Activated B cell treated with CpG ODN at 0.5 μM for 24 hours (primary cell): ENCODE results near the gene PTPN9. TPM values are rescaled to one million over a fixed set of nuclear protein-coding genes. Genes with fewer than 3 reads are reported as not detected.

Experiments
- ATAC-seq: fragments of 200-7000 bp; cut with Tn5 transposase; one replicate; pipeline ENCODE4 v1.10.0; 2021; ENCODE audit warnings: low read depth, mild to moderate bottlenecking, moderate library complexity
- CTCF ChIA-PET: fragments of 350-600 bp; sonication (Branson Sonifier 250); formaldehyde crosslinking; loops from one replicate; lab custom pipeline; 2021; ENCODE audit warnings: antibody characterized with exemption; lab: Charles Lee
- POLR2A ChIA-PET: fragments of 350-600 bp; sonication (Branson Sonifier 250); formaldehyde crosslinking; loops from one replicate; lab custom pipeline; 2021; ENCODE audit warnings: antibody characterized with exemption; lab: Charles Lee
- DNase-seq: peaks from one replicate; pipeline ENCODE4 v3.0.0; 2022
- H3K27ac Mint-ChIP-seq: one replicate; pipeline ENCODE4 v1.8.0; 2020; ENCODE audit warnings: mixed read lengths
- H3K27me3 Mint-ChIP-seq: one replicate; pipeline ENCODE4 v1.8.0; 2021; ENCODE audit warnings: mixed read lengths
- H3K36me3 Mint-ChIP-seq: one replicate; pipeline ENCODE4 v1.8.0; 2021; ENCODE audit warnings: low read depth, mixed read lengths
- H3K4me1 Mint-ChIP-seq: one replicate; pipeline ENCODE4 v1.8.0; 2021; ENCODE audit warnings: mixed read lengths
- H3K4me3 Mint-ChIP-seq: one replicate; pipeline ENCODE4 v1.8.0; 2020; ENCODE audit warnings: mild to moderate bottlenecking, mixed read lengths
- H3K9me3 Mint-ChIP-seq: one replicate; pipeline ENCODE4 v1.8.0; 2020; ENCODE audit warnings: mixed read lengths
- intact Hi-C: fragments of 100-400 bp; cut with micrococcal nuclease; formaldehyde crosslinking; loops from one replicate; pipeline ENCODE4 v1.15.1; 2024
- total RNA-seq: library from RNA; stranded (reverse); gene quantifications from 2 replicates; pipeline ENCODE4 v1.2.3, GENCODE V29; 2022
- TF ChIP-seq, protein P1 (sequence below): fragments of 200-600 bp; IDR thresholded peaks from one replicate; pipeline ENCODE4 v1.8.0; 2022; ENCODE audit warnings: antibody characterized with exemption, mild to moderate bottlenecking

Gene PTPN9
- total RNA-seq, 1 donor from 2014 or later, result 19.2 TPM

DNA sequence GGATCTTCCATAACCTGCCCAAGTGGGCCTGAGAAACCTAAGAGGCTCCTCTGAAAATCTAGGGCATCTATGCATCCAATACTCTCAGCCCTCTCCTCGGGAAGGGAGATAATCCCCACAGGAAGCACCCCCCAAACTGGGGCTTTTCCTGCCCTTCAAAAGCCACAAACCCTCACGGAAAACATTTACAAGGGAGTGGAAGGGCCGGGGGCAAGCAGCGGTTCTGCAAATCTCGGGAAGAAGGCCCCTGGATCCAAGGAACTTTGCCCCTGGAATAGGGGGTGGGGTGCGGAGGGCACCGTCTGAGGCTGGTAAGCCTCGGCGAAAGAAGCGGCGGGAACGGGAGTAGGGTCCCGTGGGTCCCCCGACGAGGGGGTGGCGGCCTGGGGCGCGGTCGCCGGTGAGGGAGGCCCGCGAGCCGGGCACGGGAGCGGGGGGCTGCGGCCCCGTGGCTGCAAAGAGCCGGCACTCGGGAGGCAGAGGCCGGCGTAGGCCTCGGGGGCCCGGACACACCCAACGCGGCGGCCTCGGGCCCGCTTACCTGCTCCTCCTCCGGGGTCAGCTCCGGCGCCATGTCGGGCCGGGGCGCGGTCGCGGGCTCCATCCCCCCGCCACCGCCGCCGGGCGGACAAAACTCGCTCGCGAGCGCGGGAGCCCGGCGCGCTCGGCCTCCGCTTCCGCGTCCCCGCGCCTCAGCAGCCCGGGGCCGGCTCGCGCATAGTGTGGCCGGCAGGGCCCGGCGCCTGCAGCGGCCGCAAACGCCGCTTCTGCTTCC, 755 bp downstream of the PTPN9 start:
- Mint-ChIP-seq H3K36me3 (peaks cover 4% of the 10 kb centered on the region), H3K27ac (peak overlapping the region; percentile 82), H3K9me3 (no peaks in the 10 kb centered on the region), H3K27me3 (no peaks in the 10 kb centered on the region), H3K4me3 (peak overlapping the region; percentile 92), H3K4me1 (peaks cover 26% of the 10 kb centered on the region)
- ChIA-PET CTCF (interaction anchor here (0.7 to 1.4 kb wide), 4 partner anchors 62 to 211 kb away, joined by 3 to 6 read pairs (median 4); partner anchors contain the start of gene IMP3), POLR2A (interaction anchor here (0.5 to 2.8 kb wide), 9 partner anchors 29 to 1107 kb away, joined by 4 to 34 read pairs (median 10); partner anchors contain the start of genes IMP3, MAN2C1, SIN3A and SNUPN)
- DNase-seq (peak; percentile 52), ATAC-seq (peak; percentile 45)
- intact Hi-C loops, result loop anchor here (2.0 kb wide), 2 partner anchors 62 to 128 kb away; partner anchors contain the start of genes IMP3 and SIN3A
- TF ChIP-seq, protein P1, sequence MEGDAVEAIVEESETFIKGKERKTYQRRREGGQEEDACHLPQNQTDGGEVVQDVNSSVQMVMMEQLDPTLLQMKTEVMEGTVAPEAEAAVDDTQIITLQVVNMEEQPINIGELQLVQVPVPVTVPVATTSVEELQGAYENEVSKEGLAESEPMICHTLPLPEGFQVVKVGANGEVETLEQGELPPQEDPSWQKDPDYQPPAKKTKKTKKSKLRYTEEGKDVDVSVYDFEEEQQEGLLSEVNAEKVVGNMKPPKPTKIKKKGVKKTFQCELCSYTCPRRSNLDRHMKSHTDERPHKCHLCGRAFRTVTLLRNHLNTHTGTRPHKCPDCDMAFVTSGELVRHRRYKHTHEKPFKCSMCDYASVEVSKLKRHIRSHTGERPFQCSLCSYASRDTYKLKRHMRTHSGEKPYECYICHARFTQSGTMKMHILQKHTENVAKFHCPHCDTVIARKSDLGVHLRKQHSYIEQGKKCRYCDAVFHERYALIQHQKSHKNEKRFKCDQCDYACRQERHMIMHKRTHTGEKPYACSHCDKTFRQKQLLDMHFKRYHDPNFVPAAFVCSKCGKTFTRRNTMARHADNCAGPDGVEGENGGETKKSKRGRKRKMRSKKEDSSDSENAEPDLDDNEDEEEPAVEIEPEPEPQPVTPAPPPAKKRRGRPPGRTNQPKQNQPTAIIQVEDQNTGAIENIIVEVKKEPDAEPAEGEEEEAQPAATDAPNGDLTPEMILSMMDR, result no peak

DNA sequence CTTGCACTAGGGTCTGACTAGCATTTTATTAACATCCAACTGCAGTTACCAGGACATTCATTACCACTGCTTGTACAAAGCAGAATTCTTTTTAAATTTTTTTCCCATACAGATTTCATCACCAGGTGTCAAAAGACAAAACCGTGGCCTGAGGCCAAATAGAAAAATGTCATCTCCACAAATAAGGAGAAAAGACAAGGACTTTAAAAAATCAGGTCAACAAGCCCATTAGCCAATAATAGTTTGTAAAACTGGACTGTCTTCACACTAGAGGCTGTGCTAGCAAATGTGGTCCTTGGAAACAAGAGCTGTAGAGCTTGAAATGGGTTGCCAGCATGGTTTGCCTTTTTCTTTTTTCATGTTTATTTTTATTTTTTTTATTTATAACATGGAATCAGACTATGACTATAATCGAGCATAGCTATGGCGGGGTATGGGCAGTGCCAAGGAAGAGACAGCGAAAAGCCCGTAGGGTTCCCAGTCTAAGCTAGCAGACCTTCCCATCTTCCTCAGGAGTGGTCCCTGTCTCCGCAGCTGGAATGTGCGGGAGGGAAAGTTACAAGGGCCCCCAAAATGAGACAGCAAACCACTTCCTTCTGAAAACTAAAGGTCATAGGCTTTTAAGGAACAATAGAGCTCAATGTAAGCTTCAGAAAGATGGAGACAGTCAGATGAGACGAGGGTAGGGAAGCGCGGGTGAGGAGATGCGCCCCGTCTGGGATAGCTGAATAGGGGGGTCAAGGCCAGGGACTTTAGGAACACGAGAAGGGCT, 1.5 kb downstream of the PTPN9 start:
- ChIA-PET CTCF (interaction anchor here (0.9 to 1.4 kb wide), 2 partner anchors 63 to 210 kb away, joined by 3 to 6 read pairs; partner anchors contain the start of gene IMP3), POLR2A (interaction anchor here (0.6 to 2.8 kb wide), 5 partner anchors 48 to 1106 kb away, joined by 4 to 34 read pairs (median 29); partner anchors contain the start of genes IMP3, SIN3A and SNUPN)
- H3K4me3 Mint-ChIP-seq, result peak overlapping the region; percentile 90
- H3K27me3 Mint-ChIP-seq, result no peaks in the 10 kb centered on the region
- peaks cover 32% of the 10 kb centered on the region for H3K4me1 Mint-ChIP-seq
- ATAC-seq, result no peak
- H3K9me3 Mint-ChIP-seq, result no peaks in the 10 kb centered on the region
- TF ChIP-seq, protein P1, result no peak
- no peak for DNase-seq
- H3K36me3 Mint-ChIP-seq, result peaks cover 4% of the 10 kb centered on the region
- intact Hi-C loops, result loop anchor here (2.0 kb wide), 2 partner anchors 63 to 127 kb away; partner anchors contain the start of genes IMP3 and SIN3A
- peak overlapping the region; percentile 82 for H3K27ac Mint-ChIP-seq

DNA sequence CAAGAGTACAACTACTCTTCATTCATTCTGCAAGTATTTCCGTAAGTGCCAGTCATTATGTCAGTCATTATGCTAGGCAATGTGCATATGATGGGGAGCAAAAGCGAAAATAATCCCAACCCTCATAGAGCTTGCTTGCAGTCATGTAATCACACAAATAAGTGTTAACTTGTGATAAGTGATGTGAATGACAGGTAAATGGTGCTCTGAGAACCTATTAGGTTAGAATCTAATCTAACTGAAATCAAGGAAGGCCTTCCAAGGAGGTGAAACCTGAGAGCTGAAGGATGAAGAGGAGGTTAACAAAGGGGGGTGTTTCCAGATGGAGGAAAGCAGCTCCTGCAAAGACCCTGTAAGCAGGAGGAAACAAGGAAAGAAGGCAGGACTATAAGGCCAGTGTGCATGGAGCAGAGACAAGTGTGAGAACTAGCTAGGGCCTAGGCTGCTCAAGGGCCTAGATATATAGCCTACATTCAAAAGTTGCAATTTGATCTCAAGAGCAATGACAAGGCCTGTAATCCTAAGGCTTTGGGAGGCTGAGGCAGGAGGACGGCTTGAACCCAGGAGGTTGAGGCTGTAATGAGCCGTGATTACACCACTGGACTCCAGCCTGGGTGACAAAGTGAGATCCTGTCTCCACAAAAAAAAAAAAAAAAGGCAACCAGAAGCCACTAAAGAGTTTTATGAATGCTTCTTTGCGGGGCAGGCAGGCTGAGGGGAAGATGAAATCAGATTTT, 5.3 kb downstream of the PTPN9 start:
- intact Hi-C loops, result no loop called here
- CTCF ChIA-PET, result no interaction called here
- Mint-ChIP-seq H3K27ac (no peak overlapping the region), H3K9me3 (no peaks in the 10 kb centered on the region), H3K4me1 (peaks cover 26% of the 10 kb centered on the region), H3K27me3 (no peaks in the 10 kb centered on the region), H3K4me3 (no peak overlapping the region), H3K36me3 (peaks cover 5% of the 10 kb centered on the region)
- POLR2A ChIA-PET, result no interaction called here
- TF ChIP-seq, protein P1, result no peak
- DNase-seq, result no peak
- no peak for ATAC-seq

DNA sequence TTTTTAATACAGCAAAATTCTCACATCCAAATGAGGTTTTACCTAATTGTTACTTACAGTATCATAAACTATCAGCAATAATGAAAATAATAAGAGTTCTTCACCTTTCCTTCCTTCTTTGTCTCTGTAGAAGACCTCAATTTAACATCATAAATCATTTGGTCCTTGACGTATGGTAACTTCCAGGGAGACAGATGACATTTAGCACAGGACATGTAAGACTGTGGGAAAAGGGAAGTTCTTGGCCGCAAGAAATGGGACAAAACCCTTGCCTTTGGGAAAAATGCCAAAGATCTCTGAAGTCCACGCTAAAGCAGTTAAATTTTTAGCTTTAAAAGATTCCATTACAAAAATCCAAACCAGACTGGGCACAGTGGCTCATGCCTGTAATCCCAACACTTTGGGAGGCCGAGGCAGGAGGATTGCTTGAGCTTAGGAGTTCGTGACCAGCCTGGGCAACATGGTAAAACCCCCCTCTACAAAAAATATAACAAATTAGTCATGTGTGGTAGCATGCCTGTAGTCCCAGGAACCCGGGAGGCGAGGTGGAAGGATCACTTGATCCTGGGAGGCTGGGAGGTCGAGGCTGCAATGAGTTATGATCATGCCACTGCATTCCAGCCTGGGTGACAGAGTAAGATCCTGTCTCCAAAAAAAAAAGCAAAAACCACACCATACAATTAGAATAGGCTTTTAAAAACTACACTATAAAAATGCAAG, 8.8 kb downstream of the PTPN9 start:
- peaks cover 14% of the 10 kb centered on the region for H3K4me1 Mint-ChIP-seq
- no peak overlapping the region for H3K27ac Mint-ChIP-seq
- H3K27me3 Mint-ChIP-seq, result no peaks in the 10 kb centered on the region
- intact Hi-C loops, result no loop called here
- H3K9me3 Mint-ChIP-seq, result no peaks in the 10 kb centered on the region
- POLR2A ChIA-PET, result no interaction called here
- ATAC-seq (no peak), DNase-seq (no peak)
- TF ChIP-seq, protein P1, result no peak
- CTCF ChIA-PET, result no interaction called here
- no peak overlapping the region for H3K4me3 Mint-ChIP-seq
- peaks cover 5% of the 10 kb centered on the region for H3K36me3 Mint-ChIP-seq
